HL-60/S4 treated with phorbol 12-myristate 13-acetate at 8.2 ng/mL for 4 days and 3 days (cell line): ENCODE data around the gene CCM2L.

Experiments
- in situ Hi-C: fragments of 300-500 bp; cut with MboI; formaldehyde crosslinking; loops from 2 replicates; pipeline ENCODE4 v1.15.0; 2022; ENCODE audit warnings: low sequenced_read_pairs

CCM2L gene

GRCh38 chr20:32052778-32053362 lies 42.6 kb downstream of the CCM2L start:
- in situ Hi-C loops, result no loop called here

- in situ Hi-C loops, result no loop called here
These were observed 43.4 kb downstream of the CCM2L start for GRCh38 chr20:32053648-32054047.

GRCh38 chr20:32056708-32057483 lies 46.7 kb downstream of the CCM2L start:
- in situ Hi-C loops, result no loop called here

GRCh38 chr20:32057656-32058184 lies 47.5 kb downstream of the CCM2L start:
- in situ Hi-C loops, result no loop called here

- in situ Hi-C loops, result no loop called here
These were observed 49.0 kb downstream of the CCM2L start for GRCh38 chr20:32059189-32059588.

- in situ Hi-C loops, result no loop called here
These were observed 52.5 kb downstream of the CCM2L start for GRCh38 chr20:32062776-32063170.

GRCh38 chr20:32063695-32064094 lies 53.5 kb downstream of the CCM2L start:
- in situ Hi-C loops, result no loop called here

- in situ Hi-C loops, result no loop called here
These were observed 54.4 kb downstream of the CCM2L start for GRCh38 chr20:32064667-32065066.

GRCh38 chr20:32067234-32067821 lies 57.1 kb downstream of the CCM2L start:
- in situ Hi-C loops, result no loop called here

- in situ Hi-C loops, result no loop called here
These were observed 57.9 kb downstream of the CCM2L start for GRCh38 chr20:32068174-32068573.

GRCh38 chr20:32069711-32070110 lies 59.5 kb downstream of the CCM2L start:
- in situ Hi-C loops, result no loop called here

GRCh38 chr20:32070282-32070681 lies 60.0 kb downstream of the CCM2L start:
- in situ Hi-C loops, result no loop called here

- in situ Hi-C loops, result no loop called here
These were observed 60.5 kb downstream of the CCM2L start for GRCh38 chr20:32070690-32071213.

- in situ Hi-C loops, result no loop called here
These were observed 61.3 kb downstream of the CCM2L start for GRCh38 chr20:32071395-32072167.

GRCh38 chr20:32072168-32072750 lies 62.0 kb downstream of the CCM2L start:
- in situ Hi-C loops, result no loop called here

GRCh38 chr20:32075534-32075933 lies 65.3 kb downstream of the CCM2L start:
- in situ Hi-C loops, result no loop called here

GRCh38 chr20:32077190-32077589 lies 67.0 kb downstream of the CCM2L start:
- in situ Hi-C loops, result no loop called here

GRCh38 chr20:32078322-32078721 lies 68.1 kb downstream of the CCM2L start:
- in situ Hi-C loops, result no loop called here

- in situ Hi-C loops, result no loop called here
These were observed 68.6 kb downstream of the CCM2L start for GRCh38 chr20:32078791-32079190.

- in situ Hi-C loops, result loop anchor here (10.0 kb wide), 1 partner anchor 255 kb away; no protein-coding TSS in a partner anchor
These were observed 69.4 kb downstream of the CCM2L start for GRCh38 chr20:32079655-32080109.
